B cell (primary cell): ENCODE results near the gene COL1A1. TPM values are rescaled to one million over a fixed set of nuclear protein-coding genes. Genes with fewer than 3 reads are reported as not detected.

Experiments used
- ATAC-seq: fragments of 200-7000 bp; cut with Tn5 transposase; one replicate; pipeline ENCODE4 v1.10.0; 2021; ENCODE audit warnings: low read depth, mild to moderate bottlenecking, moderate number of reproducible peaks, moderate library complexity
- CTCF ChIA-PET: fragments of 350-600 bp; sonication (Branson Sonifier 250); formaldehyde crosslinking; loops from one replicate; lab custom pipeline; 2021; ENCODE audit warnings: antibody characterized with exemption, inconsistent platforms; lab: Charles Lee
- POLR2A ChIA-PET: fragments of 350-600 bp; sonication (Branson Sonifier 250); formaldehyde crosslinking; loops from one replicate; lab custom pipeline; 2021; ENCODE audit warnings: antibody characterized with exemption; lab: Charles Lee
- DNase-seq: peaks from one replicate; pipeline ENCODE4 v3.0.0; 2013
- H2AFZ ChIP-seq: 2 replicates; pipeline ENCODE4 v1.6.1; 2012; ENCODE audit warnings: mild to moderate bottlenecking, low read depth, low read length; ENCODE audit not compliant: insufficient read depth, poor library complexity, severe bottlenecking
- H3K27ac ChIP-seq, 2 donors: 1 replicate in 1 of 2; 2 replicates in 1 of 2; pipeline ENCODE4 v1.5.1; 2012 to 2013; ENCODE audit warnings: low read length in 2 of 2, mild to moderate bottlenecking in 2 of 2, moderate library complexity in 1 of 2
- H3K27me3 ChIP-seq, 4 experiments: fragments of 200-600 bp in 1 of 4; sonication (generic) in 1 of 4; replicated peaks in 1 of 4; 1 replicate in 2 of 4; 2 replicates in 2 of 4; pipeline versions ENCODE4 v1.6.1 to v1.7.0; 2013 to 2016; ENCODE audit warnings: low read length in 3 of 4, mild to moderate bottlenecking in 2 of 4, mixed read lengths in 1 of 4, moderate library complexity in 1 of 4; ENCODE audit not compliant: insufficient read depth in 4 of 4, control insufficient read depth in 3 of 4; ENCODE audit errors: control extremely low read depth in 1 of 4
- H3K36me3 ChIP-seq, 2 experiments: replicated peaks in 1 of 2; 1 replicate in 1 of 2; 2 replicates in 1 of 2; pipeline versions ENCODE4 v1.6.1 to v1.7.1; 2013; ENCODE audit warnings: low read length in 1 of 2; ENCODE audit not compliant: insufficient read depth in 2 of 2, control insufficient read depth in 1 of 2; ENCODE audit errors: control extremely low read depth in 1 of 2, extremely low read depth in 1 of 2
- H3K4me1 ChIP-seq, 2 donors: fragments of 200-600 bp in 1 of 2; sonication (generic) in 1 of 2; 1 replicate in 1 of 2; 2 replicates in 1 of 2; pipeline versions ENCODE4 v1.5.1 to v1.6.1; 2013 to 2017; ENCODE audit warnings: low read length in 2 of 2; ENCODE audit not compliant: control insufficient read depth in 2 of 2, insufficient read depth in 2 of 2
- H3K4me2 ChIP-seq: replicated peaks from 2 replicates; pipeline ENCODE3; 2012; ENCODE audit warnings: mild to moderate bottlenecking, low read depth, low read length; ENCODE audit not compliant: poor library complexity, severe bottlenecking
- H3K4me3 ChIP-seq, 5 experiments: fragments of 200-600 bp in 1 of 5; sonication (generic) in 1 of 5; 1 replicate in 3 of 5; 2 replicates in 2 of 5; pipeline versions ENCODE4 v1.5.1 to v1.7.0; 2011 to 2016; ENCODE audit warnings: low read length in 4 of 5, mild to moderate bottlenecking in 4 of 5, low read depth in 2 of 5, control low read depth in 1 of 5, moderate library complexity in 1 of 5; ENCODE audit not compliant: insufficient read depth in 1 of 5; ENCODE audit errors: control extremely low read depth in 1 of 5, extremely low read depth in 1 of 5
- H3K79me2 ChIP-seq: fragments of 200-600 bp; sonication (generic); one replicate; pipeline ENCODE4 v1.6.0; 2016; ENCODE audit warnings: low read length; ENCODE audit not compliant: control insufficient read depth, insufficient read depth
- H3K9ac ChIP-seq: fragments of 200-600 bp; sonication (generic); 2 replicates; pipeline ENCODE4 v1.6.1; 2017; ENCODE audit warnings: mild to moderate bottlenecking, low read length, moderate library complexity
- H3K9me3 ChIP-seq, 3 donors: one replicate each; pipeline versions ENCODE4 v1.6.1 to v1.7.1; 2013; ENCODE audit warnings: low read length in 2 of 3; ENCODE audit not compliant: control insufficient read depth in 2 of 3, insufficient read depth in 1 of 3; ENCODE audit errors: control extremely low read depth in 1 of 3
- H4K20me1 ChIP-seq: 2 replicates; pipeline ENCODE4 v1.6.0; 2012; ENCODE audit warnings: mild to moderate bottlenecking, low read length; ENCODE audit not compliant: insufficient read depth, control insufficient read depth, poor library complexity, severe bottlenecking
- H3K27ac Mint-ChIP-seq: one replicate; pipeline ENCODE4 v1.8.0; 2021; ENCODE audit warnings: mixed read lengths
- H3K27me3 Mint-ChIP-seq: one replicate; pipeline ENCODE4 v1.8.0; 2021; ENCODE audit warnings: mixed read lengths
- H3K4me1 Mint-ChIP-seq: one replicate; pipeline ENCODE4 v1.8.0; 2021; ENCODE audit warnings: mixed read lengths
- H3K4me3 Mint-ChIP-seq: one replicate; pipeline ENCODE4 v1.8.0; 2021; ENCODE audit warnings: mixed read lengths
- H3K9me3 Mint-ChIP-seq: one replicate; pipeline ENCODE4 v1.8.0; 2022; ENCODE audit warnings: mixed read lengths; ENCODE audit not compliant: insufficient read depth
- EZH2 ChIP-seq: IDR thresholded peaks from 2 replicates; pipeline ENCODE4 v1.6.1; 2012; ENCODE audit warnings: borderline replicate concordance, low read depth, mild to moderate bottlenecking, moderate library complexity, low read length; ENCODE audit not compliant: insufficient read depth, poor library complexity, severe bottlenecking
- WGBS: methylation state at CpG from one replicate; pipeline ENCODE4 v1.1.5; 2013; ENCODE audit warnings: missing lambda C conversion rate; ENCODE audit not compliant: insufficient coverage; 5-methylcytosine and 5-hydroxymethylcytosine counted together
- intact Hi-C: fragments of 100-400 bp; cut with micrococcal nuclease; formaldehyde crosslinking; loops from one replicate; pipeline ENCODE4 v1.10.0; 2022
- polyA plus RNA-seq: library from polyadenylated mRNA; depleted of rRNA; stranded (reverse); fragments of >200 nt; gene quantifications from 2 replicates; pipeline ENCODE4 v1.2.3, GENCODE V29; 2012
- total RNA-seq, 2 donors: library from RNA; stranded (reverse); fragments of 120-200 nt in 1 of 2; gene quantifications; 1 replicate in 1 of 2; 2 replicates in 1 of 2; pipeline versions ENCODE4 v1.2.3 to v1.2.4, GENCODE V29; 2013 to 2022
- TF ChIP-seq, protein P1 (sequence below): fragments of 200-600 bp; IDR thresholded peaks from one replicate; pipeline ENCODE4 v1.8.0; 2022; ENCODE audit warnings: antibody characterized with exemption, mild to moderate bottlenecking

COL1A1 gene
- total and polyA plus RNA-seq, 2 donors (not counting 1 experiment from before 2014, with no cell fraction given), result 0.66 to 9.1 TPM

DNA sequence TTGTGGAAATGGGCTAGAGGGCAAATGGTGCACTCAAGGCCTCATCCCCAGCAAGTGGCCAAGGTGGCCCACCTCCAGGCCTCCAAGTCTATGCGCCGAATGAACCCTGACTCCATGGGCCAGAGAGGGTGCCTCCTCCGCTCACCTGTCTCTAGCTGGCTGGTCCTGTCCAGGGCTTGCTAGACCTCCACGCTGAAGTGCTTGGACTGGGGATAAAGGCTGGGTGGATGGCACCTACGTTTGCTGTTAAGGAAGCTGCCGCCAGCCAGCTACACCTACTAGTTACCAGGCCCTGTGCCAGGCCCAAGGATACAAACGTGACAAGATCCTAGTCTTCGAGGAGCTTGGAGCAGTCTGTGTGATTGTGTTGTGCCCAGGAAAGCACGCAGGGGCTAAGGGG, 36.4 kb downstream of the COL1A1 start:
- Histone ChIP-seq H3K9me3 (no peaks in the 10 kb centered on the region), H3K36me3 (no peaks in the 10 kb centered on the region), H3K9ac (no peak overlapping the region), H3K27ac (no peak overlapping the region), H3K4me3 (no peak overlapping the region), H4K20me1 (no peaks in the 10 kb centered on the region), H3K27me3 (no peaks in the 10 kb centered on the region), H3K4me1 (peaks cover 48 to 60% of the 10 kb centered on the region in 2 donors), H3K4me2 (no peak overlapping the region), H3K79me2 (peaks cover 28% of the 10 kb centered on the region), H2AFZ (no peak overlapping the region)
- intact Hi-C loops, result no loop called here
- TF ChIP-seq EZH2, result no peak
- TF ChIP-seq, protein P1, sequence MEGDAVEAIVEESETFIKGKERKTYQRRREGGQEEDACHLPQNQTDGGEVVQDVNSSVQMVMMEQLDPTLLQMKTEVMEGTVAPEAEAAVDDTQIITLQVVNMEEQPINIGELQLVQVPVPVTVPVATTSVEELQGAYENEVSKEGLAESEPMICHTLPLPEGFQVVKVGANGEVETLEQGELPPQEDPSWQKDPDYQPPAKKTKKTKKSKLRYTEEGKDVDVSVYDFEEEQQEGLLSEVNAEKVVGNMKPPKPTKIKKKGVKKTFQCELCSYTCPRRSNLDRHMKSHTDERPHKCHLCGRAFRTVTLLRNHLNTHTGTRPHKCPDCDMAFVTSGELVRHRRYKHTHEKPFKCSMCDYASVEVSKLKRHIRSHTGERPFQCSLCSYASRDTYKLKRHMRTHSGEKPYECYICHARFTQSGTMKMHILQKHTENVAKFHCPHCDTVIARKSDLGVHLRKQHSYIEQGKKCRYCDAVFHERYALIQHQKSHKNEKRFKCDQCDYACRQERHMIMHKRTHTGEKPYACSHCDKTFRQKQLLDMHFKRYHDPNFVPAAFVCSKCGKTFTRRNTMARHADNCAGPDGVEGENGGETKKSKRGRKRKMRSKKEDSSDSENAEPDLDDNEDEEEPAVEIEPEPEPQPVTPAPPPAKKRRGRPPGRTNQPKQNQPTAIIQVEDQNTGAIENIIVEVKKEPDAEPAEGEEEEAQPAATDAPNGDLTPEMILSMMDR, result no peak
- CTCF ChIA-PET, result interaction anchor here (0.5 to 2.7 kb wide), 6 partner anchors 13 to 286 kb away, joined by 4 to 17 read pairs (median 5); partner anchors contain the start of gene COL1A1
- Mint-ChIP-seq H3K27me3 (no peaks in the 10 kb centered on the region), H3K27ac (no peak overlapping the region), H3K9me3 (no peaks in the 10 kb centered on the region), H3K4me3 (no peak overlapping the region), H3K4me1 (peaks cover 46% of the 10 kb centered on the region)
- DNase-seq (no peak), ATAC-seq (no peak)
- 97% methylated on average over 7 of the region's 9 CpGs for WGBS
- POLR2A ChIA-PET, result interaction anchor here (2.1 kb wide), 1 partner anchor 13 kb away, joined by 14 read pairs; no protein-coding TSS in a partner anchor

DNA sequence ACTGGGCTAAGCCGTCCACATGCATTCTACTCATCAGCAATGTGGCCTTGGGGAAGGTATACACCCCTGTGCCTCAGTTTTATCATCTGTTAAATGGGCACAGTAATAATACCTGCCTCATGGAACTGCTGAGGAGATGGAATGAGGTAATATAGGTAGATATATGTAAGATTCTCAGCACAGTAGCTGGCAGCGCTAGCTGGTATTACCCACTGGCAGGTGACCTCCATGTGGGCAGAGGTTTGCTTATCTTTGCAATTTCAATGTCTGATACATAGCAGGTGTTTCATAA, 36.8 kb downstream of the COL1A1 start:
- Mint-ChIP-seq H3K4me1 (peaks cover 46% of the 10 kb centered on the region), H3K27me3 (no peaks in the 10 kb centered on the region), H3K27ac (no peak overlapping the region), H3K9me3 (no peaks in the 10 kb centered on the region), H3K4me3 (no peak overlapping the region)
- POLR2A ChIA-PET, result interaction anchor here (2.1 kb wide), 1 partner anchor 13 kb away, joined by 14 read pairs; no protein-coding TSS in a partner anchor
- H4K20me1 ChIP-seq, result no peaks in the 10 kb centered on the region
- H3K9ac ChIP-seq, result no peak overlapping the region
- H3K36me3 ChIP-seq, result no peaks in the 10 kb centered on the region
- no peaks in the 10 kb centered on the region for H3K27me3 ChIP-seq
- H3K9me3 ChIP-seq, result no peaks in the 10 kb centered on the region
- H3K4me1 ChIP-seq, result peaks cover 48 to 60% of the 10 kb centered on the region in 2 donors
- no peak overlapping the region for H2AFZ ChIP-seq
- intact Hi-C loops, result no loop called here
- ATAC-seq (no peak), DNase-seq (no peak)
- CTCF ChIA-PET, result interaction anchor here (1.7 to 2.7 kb wide), 4 partner anchors 12 to 34 kb away, joined by 5 to 17 read pairs (median 8); no protein-coding TSS in a partner anchor
- no peak for TF ChIP-seq EZH2
- TF ChIP-seq, protein P1, result no peak
- WGBS, result 90% methylated on average over 2 of the region's 2 CpGs
- H3K27ac ChIP-seq, result no peak overlapping the region
- H3K79me2 ChIP-seq, result peaks cover 28% of the 10 kb centered on the region
- no peak overlapping the region for H3K4me2 ChIP-seq
- H3K4me3 ChIP-seq, result no peak overlapping the region
